ENCODE data around the gene HERC3. TPM values are rescaled to one million over a fixed set of nuclear protein-coding genes. Genes with fewer than 3 reads are reported as not detected.

HERC3 gene
- total and polyA plus RNA-seq, 4 donors: 5.1 to 22.1 (median 10.0) TPM

DNA sequence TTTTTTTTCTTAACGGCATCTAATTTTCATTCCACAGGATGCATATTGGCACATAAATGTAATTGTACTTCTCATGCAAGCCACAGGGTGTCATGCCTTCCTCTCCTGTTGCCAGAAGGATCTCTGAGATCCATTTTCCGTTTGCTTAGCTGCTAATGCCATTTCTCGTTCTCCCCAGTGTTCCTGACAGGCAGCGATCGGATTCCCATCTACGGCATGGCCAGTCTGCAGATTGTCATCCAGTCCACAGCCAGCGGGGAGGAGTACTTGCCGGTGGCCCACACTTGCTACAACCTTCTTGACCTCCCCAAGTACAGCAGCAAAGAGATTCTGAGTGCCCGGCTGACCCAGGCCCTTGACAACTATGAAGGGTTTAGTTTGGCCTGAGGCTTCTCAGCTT lies 114.3 kb downstream of the HERC3 start (continued):
- TF ChIP-seq SP1 (IDR thresholded peaks at IDR 0.05): no peak

DNA sequence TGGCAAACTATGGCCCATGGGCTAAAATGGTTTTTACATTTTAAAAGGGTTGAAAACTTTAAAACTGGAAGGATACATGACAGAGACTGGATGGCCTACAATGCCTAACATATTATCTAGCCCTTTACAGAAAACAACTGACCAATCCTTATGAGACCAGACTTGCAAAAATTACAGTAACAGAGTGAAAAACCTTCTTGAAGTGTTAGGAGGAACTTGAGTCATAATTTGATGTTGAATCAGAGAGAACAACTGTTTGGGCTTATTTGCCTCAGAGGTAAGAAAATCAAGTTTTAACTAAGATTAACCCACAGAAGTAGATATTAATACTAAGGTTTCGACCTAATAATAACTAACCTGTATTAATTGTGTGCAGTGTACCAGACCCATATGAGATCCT lies 117.7 kb downstream of the HERC3 start:
- H3K27ac ChIP-seq (ENCODE audit: low read depth in 1 of 2, low read length in 2 of 2): no peak overlapping the region
- no peak for DNase-seq (ENCODE audit: low spot score)
- no peak overlapping the region for H3K4me3 ChIP-seq (ENCODE audit: low read depth in 1 of 3, low read length in 3 of 3)
- TF ChIP-seq, protein P1, sequence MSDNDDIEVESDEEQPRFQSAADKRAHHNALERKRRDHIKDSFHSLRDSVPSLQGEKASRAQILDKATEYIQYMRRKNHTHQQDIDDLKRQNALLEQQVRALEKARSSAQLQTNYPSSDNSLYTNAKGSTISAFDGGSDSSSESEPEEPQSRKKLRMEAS (IDR thresholded peaks at IDR 0.05): no peak
- no peak for TF ChIP-seq SP1 (IDR thresholded peaks at IDR 0.05)
- no peak for TF ChIP-seq RAD21 (IDR thresholded peaks at IDR 0.05)
- TF ChIP-seq FOXA2 (IDR thresholded peaks at IDR 0.05): no peak
- TF ChIP-seq TAF1 (conservative IDR thresholded peaks at IDR 0.05): no peak
- TF ChIP-seq NR2F2 (IDR thresholded peaks at IDR 0.05): no peak
- no peak for TF ChIP-seq GABPA (IDR thresholded peaks at IDR 0.05 in 1 of 2, conservative IDR thresholded peaks at IDR 0.05 in 1 of 2)
- TF ChIP-seq FOXA1 (IDR thresholded peaks at IDR 0.05): no peak
- TF ChIP-seq, protein P2, sequence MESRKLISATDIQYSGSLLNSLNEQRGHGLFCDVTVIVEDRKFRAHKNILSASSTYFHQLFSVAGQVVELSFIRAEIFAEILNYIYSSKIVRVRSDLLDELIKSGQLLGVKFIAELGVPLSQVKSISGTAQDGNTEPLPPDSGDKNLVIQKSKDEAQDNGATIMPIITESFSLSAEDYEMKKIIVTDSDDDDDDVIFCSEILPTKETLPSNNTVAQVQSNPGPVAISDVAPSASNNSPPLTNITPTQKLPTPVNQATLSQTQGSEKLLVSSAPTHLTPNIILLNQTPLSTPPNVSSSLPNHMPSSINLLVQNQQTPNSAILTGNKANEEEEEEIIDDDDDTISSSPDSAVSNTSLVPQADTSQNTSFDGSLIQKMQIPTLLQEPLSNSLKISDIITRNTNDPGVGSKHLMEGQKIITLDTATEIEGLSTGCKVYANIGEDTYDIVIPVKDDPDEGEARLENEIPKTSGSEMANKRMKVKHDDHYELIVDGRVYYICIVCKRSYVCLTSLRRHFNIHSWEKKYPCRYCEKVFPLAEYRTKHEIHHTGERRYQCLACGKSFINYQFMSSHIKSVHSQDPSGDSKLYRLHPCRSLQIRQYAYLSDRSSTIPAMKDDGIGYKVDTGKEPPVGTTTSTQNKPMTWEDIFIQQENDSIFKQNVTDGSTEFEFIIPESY (IDR thresholded peaks at IDR 0.05): no peak
- TF ChIP-seq HNF4G (IDR thresholded peaks at IDR 0.05): no peak
- TF ChIP-seq, protein P3, sequence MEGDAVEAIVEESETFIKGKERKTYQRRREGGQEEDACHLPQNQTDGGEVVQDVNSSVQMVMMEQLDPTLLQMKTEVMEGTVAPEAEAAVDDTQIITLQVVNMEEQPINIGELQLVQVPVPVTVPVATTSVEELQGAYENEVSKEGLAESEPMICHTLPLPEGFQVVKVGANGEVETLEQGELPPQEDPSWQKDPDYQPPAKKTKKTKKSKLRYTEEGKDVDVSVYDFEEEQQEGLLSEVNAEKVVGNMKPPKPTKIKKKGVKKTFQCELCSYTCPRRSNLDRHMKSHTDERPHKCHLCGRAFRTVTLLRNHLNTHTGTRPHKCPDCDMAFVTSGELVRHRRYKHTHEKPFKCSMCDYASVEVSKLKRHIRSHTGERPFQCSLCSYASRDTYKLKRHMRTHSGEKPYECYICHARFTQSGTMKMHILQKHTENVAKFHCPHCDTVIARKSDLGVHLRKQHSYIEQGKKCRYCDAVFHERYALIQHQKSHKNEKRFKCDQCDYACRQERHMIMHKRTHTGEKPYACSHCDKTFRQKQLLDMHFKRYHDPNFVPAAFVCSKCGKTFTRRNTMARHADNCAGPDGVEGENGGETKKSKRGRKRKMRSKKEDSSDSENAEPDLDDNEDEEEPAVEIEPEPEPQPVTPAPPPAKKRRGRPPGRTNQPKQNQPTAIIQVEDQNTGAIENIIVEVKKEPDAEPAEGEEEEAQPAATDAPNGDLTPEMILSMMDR (IDR thresholded peaks at IDR 0.05; ENCODE audit: low read depth, low read length, missing input control): no peak
- WGBS: 98% methylated on average over 1 of the region's 1 CpG
- H3K27me3 ChIP-seq (ENCODE audit: control insufficient read depth in 4 of 4, insufficient read depth in 4 of 4, low read length in 3 of 4): no peaks in the 10 kb centered on the region
- no peak overlapping the region for H3K9ac ChIP-seq (ENCODE audit: low read depth in 1 of 2, low read length in 2 of 2)
- H3K4me1 ChIP-seq (ENCODE audit: control insufficient read depth in 4 of 4, insufficient read depth in 4 of 4, low read length in 3 of 4): peaks cover 0 to 8% (median 3%) of the 10 kb centered on the region in 4 donors
- peaks cover 0 to 15% (median 8%) of the 10 kb centered on the region in 4 donors for H3K36me3 ChIP-seq (ENCODE audit: control insufficient read depth in 4 of 4, insufficient read depth in 3 of 4, low read depth in 1 of 4, low read length in 3 of 4)
- H3K9me3 ChIP-seq (ENCODE audit: control insufficient read depth in 4 of 4, low read length in 3 of 4): no peaks in the 10 kb centered on the region

DNA sequence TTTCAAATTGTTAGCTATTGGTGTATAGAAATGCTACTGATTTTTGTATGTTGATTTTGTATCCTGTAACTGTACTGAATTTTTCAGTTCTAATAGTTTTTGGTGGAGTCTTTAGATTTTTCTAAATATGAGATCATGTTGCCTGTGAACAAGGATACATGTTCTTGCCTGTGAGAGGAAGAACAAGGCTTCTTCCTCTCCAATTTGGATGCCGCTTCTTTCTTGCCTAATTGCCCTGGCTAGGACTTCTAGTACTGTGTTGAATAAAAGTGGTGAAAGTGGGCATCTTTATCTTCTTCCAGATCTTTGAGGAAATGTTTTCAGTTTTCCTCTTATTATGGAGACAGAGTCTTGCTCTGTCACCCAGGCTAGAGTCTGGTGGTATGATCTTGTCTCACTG lies 121.5 kb downstream of the HERC3 start:
- H3K9me3 ChIP-seq (ENCODE audit: control insufficient read depth in 4 of 4, low read length in 3 of 4): peaks cover 0 to 6% (median 3%) of the 10 kb centered on the region in 4 donors
- H3K36me3 ChIP-seq (ENCODE audit: control insufficient read depth in 4 of 4, insufficient read depth in 3 of 4, low read depth in 1 of 4, low read length in 3 of 4): peaks cover 0 to 15% (median 12%) of the 10 kb centered on the region in 4 donors
- no peak for DNase-seq (ENCODE audit: low spot score)
- WGBS: 96% methylated on average over 1 of the region's 1 CpG
- peaks cover 0 to 9% (median 2%) of the 10 kb centered on the region in 4 donors for H3K4me1 ChIP-seq (ENCODE audit: control insufficient read depth in 4 of 4, insufficient read depth in 4 of 4, low read length in 3 of 4)
- no peak overlapping the region for H3K27ac ChIP-seq (ENCODE audit: low read depth in 1 of 2, low read length in 2 of 2)
- no peak for TF ChIP-seq FOXA1 (IDR thresholded peaks at IDR 0.05)
- no peak for TF ChIP-seq HNF4G (IDR thresholded peaks at IDR 0.05)
- TF ChIP-seq YY1 (IDR thresholded peaks at IDR 0.05): no peak
- TF ChIP-seq GABPA (IDR thresholded peaks at IDR 0.05 in 1 of 2, conservative IDR thresholded peaks at IDR 0.05 in 1 of 2): no peak
- TF ChIP-seq TAF1 (conservative IDR thresholded peaks at IDR 0.05): no peak
- TF ChIP-seq, protein P4, sequence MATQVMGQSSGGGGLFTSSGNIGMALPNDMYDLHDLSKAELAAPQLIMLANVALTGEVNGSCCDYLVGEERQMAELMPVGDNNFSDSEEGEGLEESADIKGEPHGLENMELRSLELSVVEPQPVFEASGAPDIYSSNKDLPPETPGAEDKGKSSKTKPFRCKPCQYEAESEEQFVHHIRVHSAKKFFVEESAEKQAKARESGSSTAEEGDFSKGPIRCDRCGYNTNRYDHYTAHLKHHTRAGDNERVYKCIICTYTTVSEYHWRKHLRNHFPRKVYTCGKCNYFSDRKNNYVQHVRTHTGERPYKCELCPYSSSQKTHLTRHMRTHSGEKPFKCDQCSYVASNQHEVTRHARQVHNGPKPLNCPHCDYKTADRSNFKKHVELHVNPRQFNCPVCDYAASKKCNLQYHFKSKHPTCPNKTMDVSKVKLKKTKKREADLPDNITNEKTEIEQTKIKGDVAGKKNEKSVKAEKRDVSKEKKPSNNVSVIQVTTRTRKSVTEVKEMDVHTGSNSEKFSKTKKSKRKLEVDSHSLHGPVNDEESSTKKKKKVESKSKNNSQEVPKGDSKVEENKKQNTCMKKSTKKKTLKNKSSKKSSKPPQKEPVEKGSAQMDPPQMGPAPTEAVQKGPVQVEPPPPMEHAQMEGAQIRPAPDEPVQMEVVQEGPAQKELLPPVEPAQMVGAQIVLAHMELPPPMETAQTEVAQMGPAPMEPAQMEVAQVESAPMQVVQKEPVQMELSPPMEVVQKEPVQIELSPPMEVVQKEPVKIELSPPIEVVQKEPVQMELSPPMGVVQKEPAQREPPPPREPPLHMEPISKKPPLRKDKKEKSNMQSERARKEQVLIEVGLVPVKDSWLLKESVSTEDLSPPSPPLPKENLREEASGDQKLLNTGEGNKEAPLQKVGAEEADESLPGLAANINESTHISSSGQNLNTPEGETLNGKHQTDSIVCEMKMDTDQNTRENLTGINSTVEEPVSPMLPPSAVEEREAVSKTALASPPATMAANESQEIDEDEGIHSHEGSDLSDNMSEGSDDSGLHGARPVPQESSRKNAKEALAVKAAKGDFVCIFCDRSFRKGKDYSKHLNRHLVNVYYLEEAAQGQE (IDR thresholded peaks at IDR 0.05): no peak
- TF ChIP-seq, protein P3 (IDR thresholded peaks at IDR 0.05; ENCODE audit: low read depth, low read length, missing input control): no peak
- TF ChIP-seq RAD21 (IDR thresholded peaks at IDR 0.05): no peak
- TF ChIP-seq FOXA2 (IDR thresholded peaks at IDR 0.05): no peak
- TF ChIP-seq HNF4A (conservative IDR thresholded peaks at IDR 0.05): no peak
- H3K4me3 ChIP-seq (ENCODE audit: low read depth in 1 of 3, low read length in 3 of 3): no peak overlapping the region
- H3K9ac ChIP-seq (ENCODE audit: low read depth in 1 of 2, low read length in 2 of 2): no peak overlapping the region
- no peaks in the 10 kb centered on the region for H3K27me3 ChIP-seq (ENCODE audit: control insufficient read depth in 4 of 4, insufficient read depth in 4 of 4, low read length in 3 of 4)

Measured in liver (tissue), 9 donors.